Measurements from ENCODE around the gene MRI1. TPM values are rescaled to one million over a fixed set of nuclear protein-coding genes. Genes with fewer than 3 reads are reported as not detected.

The MRI1 gene
- total RNA-seq, 1 experiment from 2014 or later = 19.6 TPM

DNA sequence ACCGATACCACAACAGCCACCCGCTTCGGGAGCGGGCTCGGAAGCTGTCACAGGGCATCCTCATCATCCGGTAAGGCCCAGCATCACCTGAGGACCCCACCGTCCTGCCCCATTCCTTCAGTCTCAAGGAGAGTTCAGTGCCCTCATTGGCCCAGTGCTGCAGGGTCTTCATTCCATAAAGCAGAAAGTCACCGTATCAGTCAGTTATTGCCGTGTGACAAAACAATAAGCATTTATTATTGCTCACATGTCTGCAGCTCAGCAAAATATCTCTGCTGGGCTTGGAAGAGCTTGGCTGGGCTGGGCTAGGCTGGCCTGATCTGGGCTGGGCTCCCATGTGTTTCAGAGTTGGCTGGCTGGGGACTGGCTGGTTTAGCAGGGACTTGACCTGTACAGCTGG, 8.1 kb upstream of the MRI1 start (continued):
- TF ChIP-seq ZBTB33 (IDR thresholded peaks at IDR 0.05; ENCODE audit: extremely low read depth, insufficient replicate concordance, low read length) (no peak), FOSL1 (IDR thresholded peaks at IDR 0.05; ENCODE audit: low read depth) (no peak), POLR2AphosphoS5 (IDR thresholded peaks at IDR 0.05; ENCODE audit: low read depth, low read length) (no peak), ZNF274 (IDR thresholded peaks at IDR 0.05; ENCODE audit: low read depth, low read length) (no peak), CBX3 (IDR thresholded peaks at IDR 0.05; ENCODE audit: low read depth) (no peak), CEBPB (IDR thresholded peaks at IDR 0.05; ENCODE audit: low read depth) (no peak), SIN3A (IDR thresholded peaks at IDR 0.05; ENCODE audit: low read depth) (no peak)

DNA sequence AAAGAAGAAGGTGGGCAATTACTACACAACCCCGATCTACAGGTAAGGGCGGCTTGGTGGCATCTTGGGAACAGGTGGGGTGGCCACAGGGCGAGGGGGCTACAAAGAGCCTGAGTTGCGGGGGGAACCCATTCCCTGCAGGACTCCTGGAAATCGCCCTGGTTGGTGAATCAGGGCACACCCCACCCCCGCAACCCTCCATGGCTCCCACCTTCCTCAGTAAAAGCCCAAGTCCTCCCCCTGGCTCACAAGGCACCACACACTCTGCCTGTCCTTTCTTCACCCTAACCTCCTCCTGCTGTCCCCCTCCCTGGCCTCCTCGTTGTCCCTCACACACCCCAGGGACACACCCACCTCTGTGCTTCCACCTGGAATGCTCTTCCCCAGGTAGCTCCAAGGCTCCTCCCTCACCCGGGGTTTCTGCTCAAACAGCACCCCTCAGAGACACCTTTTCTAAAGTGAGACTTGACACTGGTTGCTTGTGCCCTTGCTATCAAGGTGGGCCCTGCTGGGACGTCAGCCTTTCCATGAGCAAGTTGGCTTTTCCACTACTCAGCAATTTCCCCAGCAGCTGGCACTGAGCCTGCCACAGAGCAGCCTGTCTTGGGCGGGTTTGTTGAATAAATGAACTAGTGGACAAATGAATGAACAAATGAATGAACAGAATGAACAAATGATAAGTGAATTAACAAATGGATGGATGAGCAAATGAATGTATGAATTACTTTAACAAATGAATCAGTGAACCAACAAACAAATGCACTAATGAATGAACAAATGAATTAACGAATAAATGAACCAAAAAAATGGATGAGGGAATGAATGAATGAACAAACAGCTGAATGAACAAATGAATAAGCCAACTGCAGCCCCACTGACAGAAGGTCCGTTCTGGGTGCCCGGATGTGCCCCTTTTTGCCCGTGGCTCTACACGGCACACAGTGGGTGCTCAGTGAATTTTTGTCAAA, 6.2 kb upstream of the MRI1 start:
- intact Hi-C loops (cut with micrococcal nuclease) = no loop called here
- DNase-seq (ENCODE audit: low read depth, low spot score) (no peak), ATAC-seq (no peak)
- H3K9me2 ChIP-seq (ENCODE audit: insufficient read depth) = no peaks in the 10 kb centered on the region
- BruUV-seq (replicated peaks) = no TSS peak
- H3K9ac ChIP-seq (ENCODE audit: low read length) = no peak overlapping the region
- peaks cover 26 to 29% of the 10 kb centered on the region in 2 experiments; a peak in 3 of 4 replicates for H3K36me3 ChIP-seq (ENCODE audit: control insufficient read depth in 1 of 2, insufficient read depth in 2 of 2, low read length in 2 of 2)
- no peaks in the 10 kb centered on the region for H3K9me3 ChIP-seq (ENCODE audit: control insufficient read depth in 1 of 2, insufficient read depth in 1 of 2, low read depth in 1 of 2, low read length in 2 of 2)
- H3K79me2 ChIP-seq (ENCODE audit: insufficient read depth, low read length) = no peaks in the 10 kb centered on the region
- ChIA-PET CTCF (no interaction called here), POLR2A (no interaction called here), RAD21 (ENCODE audit: low non-redundant PET in 1 of 2, low total read pairs in 2 of 2, uncharacterized antibody in 2 of 2, unreplicated experiment in 2 of 2) (no interaction called here)
- H3K27me3 ChIP-seq (ENCODE audit: insufficient read depth, low read length) = no peaks in the 10 kb centered on the region
- no peaks in the 10 kb centered on the region for H4K20me1 ChIP-seq (ENCODE audit: insufficient read depth)
- H3K4me2 ChIP-seq (ENCODE audit: low read length) = no peak overlapping the region
- no peak overlapping the region for H2AFZ ChIP-seq (ENCODE audit: low read depth, low read length, poor library complexity, severe bottlenecking)
- H3K4me3 ChIP-seq (replicated peaks in 1 of 2; ENCODE audit: low read depth in 1 of 2, low read length in 2 of 2) = no peak overlapping the region
- no peaks in the 10 kb centered on the region for H3K4me1 ChIP-seq (ENCODE audit: control insufficient read depth in 1 of 2, insufficient read depth in 2 of 2, low read length in 2 of 2)
- H3K27ac ChIP-seq (ENCODE audit: low read depth, low read length) = no peak overlapping the region
- no peak for TF ChIP-seq POLR2A (IDR thresholded peaks at IDR 0.05; ENCODE audit: borderline replicate concordance, extremely low read depth, insufficient read depth, insufficient read length)
- TF ChIP-seq, protein P1, sequence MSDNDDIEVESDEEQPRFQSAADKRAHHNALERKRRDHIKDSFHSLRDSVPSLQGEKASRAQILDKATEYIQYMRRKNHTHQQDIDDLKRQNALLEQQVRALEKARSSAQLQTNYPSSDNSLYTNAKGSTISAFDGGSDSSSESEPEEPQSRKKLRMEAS (IDR thresholded peaks at IDR 0.05) = no peak
- no peak for TF ChIP-seq SIN3A (IDR thresholded peaks at IDR 0.05; ENCODE audit: low read depth)
- TF ChIP-seq RAD21 (IDR thresholded peaks at IDR 0.05; ENCODE audit: low read depth) = no peak
- no peak for TF ChIP-seq CTCF (IDR thresholded peaks at IDR 0.05 in 2 of 3, conservative IDR thresholded peaks at IDR 0.05 in 1 of 3; ENCODE audit: borderline replicate concordance in 1 of 3, insufficient read depth in 1 of 3, low read depth in 2 of 3, low read length in 2 of 3)
